NCI-H1417 treated with DMSO at 0.1 percent for 48 hours (cell line): ENCODE data around the gene UQCC2.

Source experiments
- DNase-seq: peaks from one replicate; lab custom pipeline; 2025; lab: John Stamatoyannopoulos, UW

The UQCC2 gene

GRCh38 chr6:33705955-33706725 lies 5.4 kb downstream of the UQCC2 start:
- no peak for DNase-seq

- no peak for DNase-seq
Measured at GRCh38 chr6:33705268-33705885, 6.1 kb downstream of the UQCC2 start.

- DNase-seq, result no peak
Measured at GRCh38 chr6:33704215-33705066, 7.1 kb downstream of the UQCC2 start.

- DNase-seq, result no peak
Measured at GRCh38 chr6:33702345-33702977, 9.0 kb downstream of the UQCC2 start.

- no peak for DNase-seq
Measured at GRCh38 chr6:33700391-33701050, 11.0 kb downstream of the UQCC2 start.

- DNase-seq, result no peak
Measured at GRCh38 chr6:33699739-33700138, 11.8 kb downstream of the UQCC2 start.

- DNase-seq, result no peak
Measured at GRCh38 chr6:33699131-33699530, 12.4 kb downstream of the UQCC2 start.

- no peak for DNase-seq
Measured at GRCh38 chr6:33698494-33698893, 13.0 kb downstream of the UQCC2 start.

- DNase-seq, result no peak
Measured at GRCh38 chr6:33697845-33698244, 13.7 kb downstream of the UQCC2 start.

- no peak for DNase-seq
Measured at GRCh38 chr6:33696548-33697518, 14.7 kb downstream of the UQCC2 start.

GRCh38 chr6:33696076-33696475 lies 15.4 kb downstream of the UQCC2 start:
- no peak for DNase-seq

- no peak for DNase-seq
Measured at GRCh38 chr6:33695451-33695887, 16.0 kb downstream of the UQCC2 start.

- no peak for DNase-seq
Measured at GRCh38 chr6:33694977-33695376, 16.5 kb downstream of the UQCC2 start.

GRCh38 chr6:33694401-33694931 lies 17.0 kb downstream of the UQCC2 start:
- DNase-seq, result no peak

GRCh38 chr6:33693186-33694105 lies 18.1 kb downstream of the UQCC2 start:
- no peak for DNase-seq

- no peak for DNase-seq
Measured at GRCh38 chr6:33692760-33693158, 18.7 kb downstream of the UQCC2 start.

GRCh38 chr6:33692078-33692759 lies 19.3 kb downstream of the UQCC2 start:
- DNase-seq, result no peak

- no peak for DNase-seq
Measured at GRCh38 chr6:33691456-33692077, 19.9 kb downstream of the UQCC2 start.
